Heart left ventricle (tissue), 16 donors: Measurements from ENCODE around the gene ICAM3. TPM values are rescaled to one million over a fixed set of nuclear protein-coding genes. Genes with fewer than 3 reads are reported as not detected.
A peak's percentile ranks its signal among the peaks of the same experiment; 100 is the strongest.

Experiments
- ATAC-seq, 4 donors: fragments of 200-7000 bp; cut with Tn5 transposase; one replicate each; pipeline ENCODE4 v1.9.1; 2020 to 2022; ENCODE audit warnings: moderate library complexity in 4 of 4, mild to moderate bottlenecking in 3 of 4, moderate number of reproducible peaks in 1 of 4
- DNase-seq, 5 donors: peaks; one replicate each; pipeline ENCODE4 v3.0.0-alpha.2; 2020
- H3K27ac ChIP-seq, 12 donors: fragments of 200-600 bp; sonication (generic) in 4 of 12; one replicate each; pipeline versions ENCODE4 v1.5.0 to v1.8.0; 2016 to 2022; ENCODE audit warnings: mild to moderate bottlenecking in 2 of 12
- H3K27me3 ChIP-seq, 9 donors: fragments of 200-600 bp; sonication (generic) in 2 of 9; one replicate each; pipeline versions ENCODE4 v1.5.1 to v1.8.0; 2016 to 2022; ENCODE audit warnings: mild to moderate bottlenecking in 3 of 9
- H3K36me3 ChIP-seq, 9 donors: fragments of 200-600 bp; sonication (generic) in 2 of 9; one replicate each; pipeline versions ENCODE4 v1.5.0 to v1.8.0; 2018 to 2022; ENCODE audit warnings: mild to moderate bottlenecking in 2 of 9
- H3K4me1 ChIP-seq, 12 donors: fragments of 200-600 bp; sonication (generic) in 4 of 12; one replicate each; pipeline versions ENCODE4 v1.5.0 to v1.8.0; 2016 to 2022; ENCODE audit warnings: mild to moderate bottlenecking in 3 of 12
- H3K4me3 ChIP-seq, 12 donors: fragments of 200-600 bp; sonication (generic) in 4 of 12; one replicate each; pipeline versions ENCODE4 v1.5.0 to v1.8.0; 2017 to 2022; ENCODE audit warnings: mild to moderate bottlenecking in 9 of 12, moderate library complexity in 4 of 12
- H3K9me3 ChIP-seq, 12 donors: fragments of 200-600 bp; sonication (generic) in 4 of 12; one replicate each; pipeline versions ENCODE4 v1.5.0 to v1.8.0; 2016 to 2022; ENCODE audit warnings: mild to moderate bottlenecking in 1 of 12
- CTCF ChIP-seq, 12 donors: fragments of 200-600 bp; sonication (generic) in 4 of 12; IDR thresholded peaks; one replicate each; pipeline versions ENCODE4 v1.5.0 to v1.8.0; 2018 to 2022; ENCODE audit warnings: antibody characterized with exemption in 12 of 12, mild to moderate bottlenecking in 5 of 12
- POLR2A ChIP-seq, 2 donors: fragments of 450-650 bp; IDR thresholded peaks; one replicate each; pipeline ENCODE4 v1.6.1; 2017; ENCODE audit warnings: antibody characterized with exemption in 2 of 2, mild to moderate bottlenecking in 2 of 2, moderate library complexity in 2 of 2
- WGBS, 4 donors: extraction: QIAGEN DNeasy Blood & Tissue Kit in 2 of 4; methylation state at CpG; one replicate each; pipeline versions ENCODE4 v1.1.5 to v1.1.7; 2013 to 2018; 5-methylcytosine and 5-hydroxymethylcytosine counted together
- intact Hi-C, 10 donors: fragments of 100-400 bp; cut with DNase I; formaldehyde crosslinking; loops; one replicate each; pipeline versions ENCODE4 v1.11.1 to v1.14.2; 2022
- polyA plus RNA-seq, 2 donors: library from polyadenylated mRNA; stranded (reverse); fragments of 200-250 nt; gene quantifications; one replicate each; pipeline ENCODE4 v1.2.3, GENCODE V29; 2013
- total RNA-seq, 9 donors: library from RNA; depleted of rRNA in 2 of 9; stranded (reverse); fragments of >200 nt in 2 of 9; fragmentation: NEBNext Ultra II Directional in 3 of 9; extraction: Animal tissue kit (Norgen Biotek cat#: 25700) in 3 of 9; gene quantifications; one replicate each; pipeline versions ENCODE4 v1.1.0 to v1.2.4, GENCODE V29; 2016 to 2023
- donor health status: ischemic (EF 13 %, LVEDD 7.1; RV severe dilation, severe dysfunction).
- donor health status: healthy with polysubstance abuse.
- donor health status: DM: no; HTN: yes; CAD: no.
- donor health status: DM: no; HTN: no; CAD: no.
- donor health status: ischemic (EF 25% LVEDD 6.9; RV normal size, moderate dysfunction).
- donor health status: ischemic (EF 25% LVEDD 5.7; RV mildly dilated, moderate dysfunction).
- donor health status: healthy.
- donor health status: DM: yes; HTN: yes; CAD: no.
- donor health status: ischemic (EF 35%, LVEDD 5.7; RV mildly dilated, moderate dysfunction).
- donor health status: nonischemic (EF 11% LVEDD 7.7; RV severe dilation, severe dysfunction).
- donor health status: DM: yes; HTN: yes; CAD: no.
- donor health status: PGD.
- donor health status: ischemic (EF 29% LVEDD 5.4; RV normal size, mild dysfunction).
- donor health status: nonischemic (EF 23%, LVEDD 6.1; RV moderate dilation, normal function).

ICAM3 gene
- total and polyA plus RNA-seq, 11 donors: 5.6 to 24.9 (median 17.2) TPM

GRCh38 chr19:10361569-10362011 is 22.2 kb upstream of the ICAM3 start:
- H3K9me3 ChIP-seq: no peaks in the 10 kb centered on the region
- H3K27me3 ChIP-seq: no peaks in the 10 kb centered on the region
- no peaks in the 10 kb centered on the region for H3K4me1 ChIP-seq
- DNase-seq: no peak
- peaks cover 3 to 98% (median 91%) of the 10 kb centered on the region in 9 donors for H3K36me3 ChIP-seq
- TF ChIP-seq CTCF (IDR thresholded peaks at IDR 0.05): no peak
- TF ChIP-seq POLR2A (IDR thresholded peaks at IDR 0.05): no peak
- no peak for ATAC-seq
- intact Hi-C loops: loop anchor here in 1 of 10 donors (5.0 kb wide), 1 partner anchor 44 kb away; the partner anchor contains the start of gene FDX2
- no peak overlapping the region for H3K27ac ChIP-seq
- H3K4me3 ChIP-seq: no peak overlapping the region
- 84 to 88% (median 85%) methylated on average over 15 to 16 of the region's 16 CpGs for WGBS, 4 donors

GRCh38 chr19:10356431-10356830 is 17.0 kb upstream of the ICAM3 start:
- ATAC-seq: no peak
- Histone ChIP-seq H3K4me1 (peaks cover 0 to 18% (median 11%) of the 10 kb centered on the region in 12 donors), H3K27me3 (no peaks in the 10 kb centered on the region), H3K9me3 (no peaks in the 10 kb centered on the region), H3K36me3 (peaks cover 0 to 94% (median 74%) of the 10 kb centered on the region in 9 donors), H3K27ac (no peak overlapping the region), H3K4me3 (no peak overlapping the region)
- intact Hi-C loops: no loop called here
- no peak for DNase-seq
- TF ChIP-seq CTCF (IDR thresholded peaks at IDR 0.05): no peak
- TF ChIP-seq POLR2A (IDR thresholded peaks at IDR 0.05): no peak
- 93 to 97% (median 95%) methylated on average over 10 to 12 of the region's 12 CpGs for WGBS, 4 donors

GRCh38 chr19:10353793-10354391 is 14.5 kb upstream of the ICAM3 start:
- H3K27ac ChIP-seq: peak overlapping the region; percentile 17 to 86 (median 72)
- ATAC-seq (peak; percentile 64 to 89 (median 86)), DNase-seq (peak; percentile 59 to 90 (median 88))
- intact Hi-C loops: no loop called here
- peaks cover 0 to 18% (median 11%) of the 10 kb centered on the region in 12 donors for H3K4me1 ChIP-seq
- H3K9me3 ChIP-seq: no peaks in the 10 kb centered on the region
- 56 to 70% (median 61%) methylated on average over 23 to 32 of the region's 32 CpGs for WGBS, 4 donors
- peaks cover 0 to 90% (median 59%) of the 10 kb centered on the region in 9 donors for H3K36me3 ChIP-seq
- no peaks in the 10 kb centered on the region for H3K27me3 ChIP-seq
- no peak for TF ChIP-seq CTCF (IDR thresholded peaks at IDR 0.05)
- no peak for TF ChIP-seq POLR2A (IDR thresholded peaks at IDR 0.05)
- H3K4me3 ChIP-seq: peak overlapping the region in 11 of 12 donors; percentile 11 to 50 (median 42)

- Histone ChIP-seq H3K36me3 (peaks cover 0 to 82% (median 50%) of the 10 kb centered on the region in 9 donors), H3K27me3 (no peaks in the 10 kb centered on the region), H3K4me3 (peak overlapping the region in 11 of 12 donors; percentile 11 to 50 (median 42)), H3K27ac (peak overlapping the region; percentile 17 to 86 (median 72)), H3K4me1 (peaks cover 0 to 18% (median 11%) of the 10 kb centered on the region in 12 donors), H3K9me3 (no peaks in the 10 kb centered on the region)
- TF ChIP-seq CTCF (IDR thresholded peaks at IDR 0.05): no peak
- no peak for TF ChIP-seq POLR2A (IDR thresholded peaks at IDR 0.05)
- intact Hi-C loops: no loop called here
- WGBS, 4 donors: 40 to 47% (median 42%) methylated on average over 51 to 63 of the region's 63 CpGs
- ATAC-seq (peak; percentile 57 to 86 (median 84)), DNase-seq (peak; percentile 80 to 90 (median 87))
Observed at GRCh38 chr19:10352764-10353671, 13.6 kb upstream of the ICAM3 start.
